GM19455 (cell line): ENCODE data around the gene EDA2R.
A peak's percentile ranks its signal among the peaks of the same experiment; 100 is the strongest.

ENCODE experiments used
- ATAC-seq: cut with Tn5 transposase; IDR thresholded peaks from one replicate; pipeline ENCODE4 v1.9.1; 2021; ENCODE audit not compliant: unreplicated experiment

Gene EDA2R, protein sequence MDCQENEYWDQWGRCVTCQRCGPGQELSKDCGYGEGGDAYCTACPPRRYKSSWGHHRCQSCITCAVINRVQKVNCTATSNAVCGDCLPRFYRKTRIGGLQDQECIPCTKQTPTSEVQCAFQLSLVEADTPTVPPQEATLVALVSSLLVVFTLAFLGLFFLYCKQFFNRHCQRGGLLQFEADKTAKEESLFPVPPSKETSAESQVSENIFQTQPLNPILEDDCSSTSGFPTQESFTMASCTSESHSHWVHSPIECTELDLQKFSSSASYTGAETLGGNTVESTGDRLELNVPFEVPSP

DNA sequence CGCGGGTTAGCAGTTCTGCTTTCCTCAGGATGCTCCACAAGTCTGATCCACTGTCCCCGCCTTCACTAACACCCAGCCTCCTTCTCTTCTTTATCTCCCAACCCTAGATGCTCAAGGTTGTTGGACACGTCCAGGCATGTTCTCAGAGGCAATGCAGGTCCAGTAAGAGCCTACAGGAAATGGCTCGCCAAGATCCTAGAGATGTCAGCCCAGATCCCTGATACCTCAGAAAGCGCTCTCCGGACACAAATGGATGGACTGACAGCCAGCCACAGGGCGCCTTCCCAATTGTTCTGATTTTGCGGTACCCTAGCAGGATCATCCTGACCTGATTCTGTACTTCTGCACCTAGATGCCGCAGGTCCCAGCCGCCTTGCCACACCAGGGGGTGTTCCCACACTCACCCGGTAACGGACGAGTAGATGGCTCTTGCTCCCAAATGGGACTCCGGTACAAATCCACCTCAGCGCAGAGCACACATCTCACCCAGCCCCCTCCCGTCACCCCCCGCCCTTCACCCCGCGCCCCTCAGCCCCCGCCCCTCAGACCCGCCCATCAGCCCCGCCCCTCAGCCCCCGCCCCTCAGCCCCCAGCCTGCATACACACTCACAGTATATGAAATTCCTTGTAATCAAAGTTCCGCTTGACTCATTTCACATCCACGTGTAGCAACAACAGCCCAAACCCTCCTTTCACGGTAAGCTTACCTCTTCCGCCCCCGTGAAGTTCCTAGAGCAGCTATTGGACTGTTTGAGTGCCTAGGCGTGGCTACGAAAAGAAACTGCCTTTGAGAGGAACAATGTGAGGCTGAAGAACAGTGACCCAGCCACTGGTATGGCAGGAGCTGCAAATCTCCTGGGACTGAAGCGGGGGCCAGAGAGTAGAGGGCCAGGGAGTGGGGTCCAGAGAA lies at the start of gene EDA2R:
Gene EDA2R (minus strand): TSS at position 488 of the 910 bp plus-strand sequence. CDS start 23,058 bp downstream, outside the sequence.
- ATAC-seq = peak; percentile 93

DNA sequence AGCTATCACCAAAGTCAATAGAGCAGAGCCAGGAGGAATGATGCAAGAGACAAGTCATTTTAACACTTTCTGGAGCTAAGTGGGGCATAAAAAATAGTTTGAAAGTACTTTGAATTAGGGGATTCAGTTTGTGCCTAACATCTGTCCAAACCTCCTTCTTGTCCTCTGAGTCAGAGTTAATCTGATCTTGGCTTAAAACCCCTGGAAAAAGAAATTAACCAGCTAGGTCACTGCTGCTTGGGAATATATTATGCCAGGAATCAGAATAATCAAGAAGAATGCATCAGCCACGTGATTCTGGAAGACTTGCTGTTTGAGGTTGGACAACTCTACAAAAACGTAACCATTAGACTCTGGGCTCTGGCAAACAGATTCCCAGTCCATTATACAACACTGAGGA lies 45.3 kb upstream of the EDA2R start:
- no peak for ATAC-seq

DNA sequence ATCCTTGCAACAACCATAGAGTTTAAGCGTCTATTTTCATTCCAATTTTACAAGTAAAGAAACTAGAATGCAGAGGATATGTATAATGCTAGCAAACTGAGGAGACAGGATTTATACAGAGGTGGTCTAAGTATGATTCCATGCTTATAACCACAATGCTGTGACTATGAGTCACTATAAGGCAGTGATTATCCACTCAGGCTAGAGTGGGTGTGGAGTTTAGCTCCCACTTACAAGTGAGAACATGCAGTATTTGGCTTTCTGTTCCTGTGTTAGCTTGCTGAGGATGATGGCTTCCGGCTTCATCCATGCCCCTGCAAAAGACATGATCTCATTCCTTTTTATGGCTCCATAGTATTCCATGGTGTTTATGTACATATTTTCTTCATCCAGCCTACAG lies 41.6 kb upstream of the EDA2R start:
- no peak for ATAC-seq

DNA sequence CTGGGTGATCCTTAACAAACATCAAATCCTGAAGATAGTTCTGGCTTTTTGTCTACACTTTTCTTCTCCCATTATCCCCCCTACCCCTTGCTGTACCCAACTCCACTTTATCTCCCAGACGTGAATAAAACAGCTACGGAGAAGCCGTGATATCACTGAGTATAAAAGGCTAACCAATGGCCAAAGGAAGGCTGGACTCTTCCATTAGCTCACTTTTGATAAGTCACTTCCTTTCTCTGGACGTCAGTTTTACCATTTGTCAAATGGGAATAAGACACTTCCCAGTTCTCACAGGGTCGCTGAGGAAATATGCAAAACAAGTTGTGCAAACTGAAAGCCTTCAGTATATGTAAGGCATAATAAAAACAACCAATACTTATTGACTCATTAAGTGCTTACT lies 38.6 kb upstream of the EDA2R start:
- ATAC-seq = no peak

DNA sequence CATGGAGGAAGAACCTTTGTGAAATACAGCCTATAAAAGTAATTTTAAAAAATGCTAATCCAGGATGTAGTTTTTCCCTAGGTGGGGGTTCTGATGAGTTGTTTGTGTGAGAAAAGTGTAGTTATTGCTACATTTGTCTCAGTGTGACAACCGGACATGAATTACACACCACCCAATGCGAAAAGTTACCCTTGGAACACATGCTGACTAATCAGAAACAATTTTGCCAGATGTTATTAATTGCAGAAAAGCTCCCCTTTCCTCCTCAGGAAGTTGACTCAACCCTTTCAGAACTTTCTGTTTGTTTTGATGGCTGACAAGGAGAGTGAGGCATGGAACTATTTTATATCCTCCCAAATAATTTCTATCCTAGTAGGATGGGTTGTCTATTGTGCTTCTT lies 38.1 kb upstream of the EDA2R start:
- no peak for ATAC-seq

DNA sequence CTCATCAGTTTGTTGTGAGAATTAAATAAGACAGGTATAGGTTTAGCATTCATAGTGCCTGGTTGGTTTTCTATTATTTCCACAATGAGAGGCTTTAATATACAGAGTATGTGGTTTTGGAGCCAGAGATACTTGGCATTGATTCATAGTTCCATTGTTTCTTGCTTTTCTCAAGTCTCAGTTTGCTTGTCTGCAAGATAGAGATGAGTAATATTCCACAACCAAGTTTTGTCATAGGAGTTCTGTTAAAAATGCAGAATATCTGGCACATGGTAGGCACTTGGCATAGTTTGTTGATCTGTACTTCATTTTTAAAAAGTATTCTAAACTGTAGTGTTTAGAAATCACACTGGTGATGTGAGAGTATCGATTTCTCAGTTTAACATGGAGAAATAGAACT lies 37.5 kb upstream of the EDA2R start:
- ATAC-seq = no peak

DNA sequence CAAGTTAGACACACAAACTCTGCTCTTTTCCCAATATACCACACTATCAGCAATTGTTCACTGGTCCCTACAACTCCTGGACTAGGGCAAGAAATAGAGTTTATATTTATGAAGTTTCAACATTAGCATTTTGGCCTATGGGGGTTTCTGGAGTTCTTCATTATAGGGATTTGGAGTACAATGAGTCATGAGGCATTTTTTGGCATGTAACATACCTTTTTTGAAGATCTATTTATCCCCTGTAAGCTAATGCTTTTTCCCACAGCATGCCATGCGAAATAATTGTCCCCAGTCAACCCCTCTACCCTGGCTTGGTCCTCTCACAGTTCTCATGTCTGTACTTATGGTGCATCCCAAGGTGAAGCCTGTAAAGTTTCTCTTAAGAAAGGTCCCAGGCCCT lies 36.7 kb upstream of the EDA2R start:
- no peak for ATAC-seq

DNA sequence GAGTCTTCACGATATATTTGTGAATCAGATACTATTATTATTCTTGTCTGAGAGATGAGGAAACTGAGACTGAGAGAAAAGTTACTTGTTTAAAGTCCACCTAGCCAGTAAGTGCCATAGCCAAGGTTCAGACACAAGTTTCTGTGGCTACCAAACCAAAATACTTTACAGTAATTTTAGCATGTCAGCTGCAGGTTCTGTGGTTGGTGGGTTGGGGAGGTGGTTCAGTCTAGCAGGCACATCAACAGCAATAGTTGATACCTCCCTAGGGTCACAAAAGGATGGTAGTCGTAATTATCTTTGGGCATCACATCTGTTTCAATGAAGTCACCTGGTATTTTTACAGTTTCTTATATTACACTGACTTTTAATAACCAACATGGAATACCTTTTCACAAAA lies 35.6 kb upstream of the EDA2R start:
- no peak for ATAC-seq

DNA sequence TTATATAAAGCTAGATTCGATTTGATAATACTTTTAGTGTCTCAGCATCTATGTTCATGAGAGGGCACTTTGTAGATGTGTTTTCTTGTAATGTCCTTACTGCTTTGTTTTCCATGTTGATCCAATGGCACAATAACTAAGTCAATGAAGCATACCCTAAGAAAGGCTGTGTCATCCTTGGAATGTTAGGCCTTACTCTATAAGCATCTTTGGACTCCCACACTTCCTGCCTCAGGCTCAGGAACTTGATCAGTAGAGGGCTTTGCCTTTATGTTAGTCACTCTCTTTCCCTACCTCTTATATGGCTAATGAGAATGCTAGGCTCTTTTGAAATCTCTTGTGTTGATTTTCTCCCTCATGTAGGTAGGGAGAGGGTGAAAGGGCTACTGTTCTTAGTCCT lies 33.2 kb upstream of the EDA2R start:
- no peak for ATAC-seq

DNA sequence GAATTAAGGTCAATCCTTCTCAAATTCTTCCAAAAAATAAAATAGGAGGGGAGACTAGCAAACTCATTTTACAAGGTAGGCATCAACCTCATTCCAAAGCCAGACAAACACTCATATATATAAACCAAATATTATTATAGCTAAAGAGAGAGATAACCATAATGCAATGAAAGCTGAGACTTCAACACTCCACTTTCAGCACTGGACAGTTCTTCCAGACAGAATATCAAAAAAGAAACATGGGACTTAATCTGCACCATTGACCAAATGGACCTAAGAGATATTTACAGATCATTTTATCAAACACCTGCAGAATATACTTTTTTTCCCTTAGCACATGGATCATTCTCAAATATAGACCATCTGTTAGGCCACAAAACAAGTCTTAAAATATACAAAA lies 15.5 kb upstream of the EDA2R start:
- no peak for ATAC-seq

DNA sequence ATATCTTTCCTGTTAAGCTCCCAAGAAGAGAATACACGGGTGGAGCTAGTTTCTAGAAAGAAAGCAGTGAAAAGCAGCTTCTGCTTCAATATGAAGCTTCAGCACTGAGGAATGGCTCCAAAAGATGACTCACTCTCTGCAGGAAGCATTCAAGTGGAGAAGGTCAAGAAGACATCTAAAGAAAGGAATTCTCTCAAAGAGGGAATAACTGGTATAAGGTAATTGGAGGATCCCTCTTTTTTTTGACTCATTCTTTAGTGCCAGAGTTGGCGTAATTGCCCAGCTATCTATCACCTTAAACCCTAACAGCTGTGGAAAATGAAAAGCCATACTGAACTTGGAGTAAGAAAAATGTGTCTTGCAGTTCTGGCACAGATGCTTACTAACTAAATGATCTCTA lies 3.5 kb downstream of the EDA2R start:
- ATAC-seq = no peak

DNA sequence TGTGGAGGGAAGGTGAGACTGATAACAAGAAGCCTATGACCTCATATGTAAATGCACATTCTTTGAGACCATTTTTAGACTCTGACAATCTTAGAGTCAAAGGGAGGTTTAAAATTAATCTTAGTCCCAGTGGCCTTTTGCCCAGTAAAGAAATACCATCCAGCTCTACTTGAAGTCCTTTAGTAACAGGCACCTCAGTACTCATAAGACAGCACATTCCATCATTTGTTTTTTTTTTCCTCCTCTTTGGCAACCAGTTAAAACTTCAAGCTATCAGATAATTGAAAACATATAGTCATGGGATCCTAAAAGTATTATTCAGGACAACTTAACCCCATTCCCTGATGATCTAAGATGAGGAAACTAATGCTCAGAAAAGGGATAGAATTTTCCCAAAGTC lies 4.6 kb downstream of the EDA2R start:
- ATAC-seq = no peak

DNA sequence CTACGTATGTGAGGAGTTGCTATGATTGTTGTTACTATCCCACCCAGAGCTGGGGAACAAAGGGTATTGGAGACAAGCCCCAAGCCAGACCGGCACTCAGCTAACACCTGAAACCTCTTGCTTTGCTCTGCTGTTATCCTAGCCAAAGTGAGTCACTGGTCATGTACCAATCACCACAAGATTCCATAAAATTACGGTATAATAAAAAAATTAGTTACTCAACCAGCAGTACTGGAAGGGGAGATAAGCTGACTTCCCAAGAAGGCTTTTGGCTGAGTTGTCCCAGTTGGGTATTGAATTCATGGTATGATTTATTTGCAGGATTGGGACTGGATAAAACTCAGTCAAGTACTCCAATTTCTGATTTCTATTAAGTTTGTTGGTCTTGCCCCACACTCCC lies 5.3 kb downstream of the EDA2R start:
- no peak for ATAC-seq

DNA sequence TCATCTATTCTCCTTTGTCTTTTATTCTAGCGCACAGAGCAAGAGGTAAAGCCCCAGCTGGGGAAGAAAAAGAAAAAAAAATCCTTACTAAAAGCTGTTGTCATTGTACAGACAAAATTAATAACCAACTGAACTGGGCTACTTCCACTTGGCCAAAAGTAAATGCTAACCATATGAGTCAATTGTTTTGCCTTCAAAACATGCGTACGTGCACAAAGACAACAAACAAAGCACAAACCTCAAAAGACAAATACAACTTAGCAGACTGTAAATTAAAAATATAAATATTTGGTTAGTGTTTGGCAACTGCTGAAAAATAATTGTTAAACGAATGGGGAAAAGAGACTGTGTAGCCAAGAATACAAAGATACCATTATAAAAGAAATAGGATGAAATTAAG lies 5.9 kb downstream of the EDA2R start:
- ATAC-seq = no peak

DNA sequence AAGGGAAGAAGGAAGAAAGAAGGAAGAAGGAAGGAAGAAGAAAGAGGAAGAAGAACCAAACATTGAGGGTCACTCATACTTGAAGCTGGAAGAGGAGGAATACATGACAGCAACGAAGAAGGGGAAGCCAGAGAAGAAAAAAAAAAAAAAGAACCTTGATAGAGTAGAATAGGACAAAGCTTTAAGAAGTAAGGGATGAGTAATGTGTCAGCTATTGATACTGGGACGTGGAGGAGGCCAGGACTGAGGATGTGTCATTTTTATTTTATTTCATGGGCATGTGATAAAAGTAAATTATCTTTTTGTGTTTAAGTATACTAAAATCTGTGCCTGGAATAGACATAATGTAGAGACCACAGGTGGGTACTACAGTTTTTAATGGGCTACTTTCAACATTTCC lies 6.4 kb downstream of the EDA2R start:
- no peak for ATAC-seq

DNA sequence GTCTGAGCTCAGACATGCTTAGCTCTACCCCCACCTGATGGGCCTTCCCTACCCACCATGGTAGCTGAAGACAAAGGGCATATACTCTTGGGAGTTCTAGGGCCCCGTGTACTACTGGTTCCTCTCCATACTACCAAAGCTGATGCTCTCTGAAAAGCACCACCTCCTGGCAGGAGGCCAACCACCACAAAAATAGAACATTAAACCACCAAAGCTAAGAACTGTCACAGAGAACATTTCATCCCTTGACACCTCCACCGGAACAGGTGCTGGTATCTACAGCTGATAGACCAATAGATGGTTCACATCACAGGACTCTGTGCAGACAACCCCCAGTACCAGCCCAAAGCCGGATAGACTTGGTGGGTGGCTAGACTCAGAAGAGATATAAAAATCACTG lies 13.4 kb downstream of the EDA2R start:
- peak; percentile 69 for ATAC-seq

DNA sequence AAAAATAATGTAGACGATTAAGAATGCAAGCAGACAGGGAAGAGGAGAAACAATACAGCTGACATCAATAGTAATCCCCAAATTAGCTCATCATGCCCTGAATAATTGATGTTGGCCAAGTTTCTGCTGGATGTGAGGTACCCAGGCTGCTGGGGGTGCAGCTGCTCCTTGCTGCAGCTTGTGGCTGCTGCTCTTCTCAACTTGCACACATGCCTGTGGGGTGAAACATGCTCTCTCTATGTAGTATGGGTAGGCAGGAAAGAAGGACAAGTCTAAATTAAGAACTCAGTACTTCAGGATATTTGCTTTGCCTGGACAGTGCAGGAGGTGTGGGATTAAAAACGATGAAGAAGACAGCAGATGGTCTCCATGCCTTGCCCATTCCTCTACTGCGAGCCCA lies 16.7 kb downstream of the EDA2R start:
- no peak for ATAC-seq

DNA sequence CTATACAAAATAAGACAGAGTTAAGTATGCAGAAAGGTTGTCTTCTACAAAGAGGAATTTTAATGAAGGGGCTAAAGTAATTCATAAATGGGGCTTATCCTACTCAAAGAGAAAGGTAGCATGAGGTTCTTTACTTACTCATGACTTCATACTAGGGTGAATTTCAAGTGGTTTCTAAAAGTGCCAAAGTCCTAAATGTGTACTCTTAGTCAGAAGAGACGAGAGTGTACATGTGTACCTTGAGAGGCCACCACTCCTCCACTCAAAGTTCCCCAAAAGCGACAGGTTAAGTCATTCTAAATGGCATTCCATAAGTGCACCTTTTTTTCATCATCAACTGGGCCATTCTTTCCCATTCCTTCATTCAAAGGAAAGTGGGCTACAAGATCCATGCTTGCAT lies 21.9 kb downstream of the EDA2R start:
- no peak for ATAC-seq

DNA sequence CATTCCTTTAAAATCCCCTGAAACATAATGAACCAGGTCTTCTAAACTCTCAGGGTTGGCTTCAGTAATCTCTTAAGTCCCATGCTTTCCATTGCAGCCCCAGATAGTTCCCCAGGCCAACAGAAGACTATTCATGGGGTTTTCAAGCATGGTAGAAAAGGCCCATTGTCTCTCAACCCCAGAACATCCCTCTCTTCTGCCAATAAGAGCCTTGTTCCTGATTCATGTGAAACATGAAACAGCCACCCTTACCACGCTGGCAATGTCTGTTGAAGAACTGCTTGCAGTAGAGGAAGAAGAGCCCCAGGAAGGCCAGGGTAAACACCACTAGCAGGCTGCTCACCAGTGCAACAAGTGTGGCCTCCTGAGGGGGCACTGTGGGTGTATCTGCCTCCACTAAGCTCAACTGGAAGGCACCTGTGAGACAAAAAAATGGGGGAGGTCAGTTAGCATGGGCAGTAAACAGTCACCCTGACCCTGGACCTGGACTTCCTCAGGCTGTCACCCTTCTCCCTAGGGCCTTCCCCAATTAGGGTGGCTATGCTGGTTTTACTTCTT lies 36.4 kb downstream of the EDA2R start:
- ATAC-seq = no peak

DNA sequence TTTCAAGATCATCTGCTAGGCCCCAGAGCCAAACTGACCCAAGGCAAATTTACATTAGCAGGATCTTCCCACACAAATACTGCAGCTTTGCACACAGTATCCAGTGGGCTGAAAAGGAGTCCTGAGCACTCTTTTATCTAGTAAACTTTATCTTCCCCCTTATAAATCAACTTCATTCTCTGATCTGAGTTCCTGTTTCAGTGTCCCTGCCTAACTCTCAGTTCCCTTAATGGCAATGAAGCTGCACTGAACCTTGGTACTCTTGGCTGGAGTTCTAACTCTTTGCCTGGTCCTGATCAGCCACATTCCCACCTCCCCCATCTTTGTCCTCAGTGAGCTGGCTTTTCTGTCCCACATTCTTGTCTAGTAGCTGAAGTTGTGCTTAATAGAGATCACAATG lies 37.4 kb downstream of the EDA2R start:
- no peak for ATAC-seq

DNA sequence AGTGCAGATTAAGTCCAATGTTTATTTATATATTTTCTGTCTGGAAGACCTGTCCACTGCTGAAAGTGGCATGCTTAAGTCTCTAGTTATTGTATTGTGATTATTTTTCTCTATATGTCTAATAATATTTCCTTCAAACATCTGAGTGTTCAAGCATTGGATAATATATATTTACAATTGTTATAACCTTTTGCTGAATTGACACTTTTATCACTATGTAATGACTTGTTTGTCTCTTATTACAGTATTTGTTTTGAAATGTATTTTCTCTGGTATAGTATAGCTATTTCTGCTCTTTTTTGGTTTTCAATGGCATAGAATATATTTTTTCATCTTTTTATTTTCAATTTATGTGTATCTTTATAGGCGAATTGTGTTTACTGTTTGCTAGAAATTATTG lies 59.7 kb downstream of the EDA2R start:
- no peak for ATAC-seq

DNA sequence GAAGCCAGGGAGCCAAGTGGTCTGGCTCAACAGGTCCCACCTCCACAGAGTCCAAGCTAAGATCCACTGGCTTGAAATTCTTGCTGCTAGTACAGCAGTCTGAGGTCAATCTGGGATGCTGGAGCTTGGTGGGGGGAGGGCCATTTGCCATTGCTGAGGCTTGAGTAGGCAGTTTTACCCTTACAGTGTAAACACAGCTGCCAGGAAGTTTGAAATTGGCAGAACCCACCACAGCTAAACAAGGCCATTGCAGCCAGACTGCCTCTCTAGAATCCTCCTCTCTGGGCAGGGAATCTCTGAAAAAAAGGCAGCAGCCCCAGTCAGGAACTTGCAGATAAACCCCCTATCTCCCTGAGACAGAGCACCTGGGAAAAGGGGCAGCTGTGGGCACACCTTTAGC lies 84.9 kb downstream of the EDA2R start:
- ATAC-seq = no peak
